Panc1 (cell line): ENCODE data around the gene TMEM9B. TPM values are rescaled to one million over a fixed set of nuclear protein-coding genes. Genes with fewer than 3 reads are reported as not detected.

Experiments
- ATAC-seq: fragments of 200-7000 bp; cut with Tn5 transposase; 2 replicates; pipeline ENCODE4 v1.9.1; 2020; ENCODE audit warnings: mild to moderate bottlenecking, moderate library complexity
- BruUV-seq: library from RNA; stranded (reverse); fragments of 400-500 nt; replicated peaks from 2 replicates; lab custom pipeline; 2021; lab: Mats Ljungman, UMichigan
- CTCF ChIA-PET: fragments of 300-600 bp; sonication (Branson Sonifier 250); formaldehyde crosslinking; loops from one replicate; lab custom pipeline; 2022; ENCODE audit warnings: antibody characterized with exemption; lab: Charles Lee
- POLR2A ChIA-PET: fragments of 300-600 bp; sonication (Branson Sonifier 250); formaldehyde crosslinking; loops from one replicate; lab custom pipeline; 2022; ENCODE audit warnings: antibody characterized with exemption; lab: Charles Lee
- DNase-seq: peaks from one replicate; pipeline ENCODE4 v3.0.0-alpha.2; 2010; ENCODE audit warnings: low read depth, low spot score
- H3K27ac ChIP-seq: 2 replicates; pipeline ENCODE4 v1.5.1; 2011; ENCODE audit warnings: mild to moderate bottlenecking, low read length, inconsistent platforms
- H3K27me3 ChIP-seq: fragments of 200-500 bp; sonication (Bioruptor generic); 2 replicates; pipeline ENCODE4 v1.6.0; 2014; ENCODE audit warnings: low read length, inconsistent platforms; ENCODE audit not compliant: control insufficient read depth, insufficient read depth
- H3K36me3 ChIP-seq: fragments of 200-500 bp; sonication (Bioruptor generic); 2 replicates; pipeline ENCODE4 v1.5.1; 2014; ENCODE audit warnings: inconsistent platforms, mild to moderate bottlenecking, low read length, moderate library complexity; ENCODE audit not compliant: control insufficient read depth, insufficient read depth
- H3K4me1 ChIP-seq: 2 replicates; pipeline ENCODE4 v1.5.1; 2011; ENCODE audit warnings: inconsistent platforms, mild to moderate bottlenecking, low read length, moderate library complexity; ENCODE audit not compliant: control insufficient read depth, insufficient read depth
- H3K4me3 ChIP-seq, 2 experiments: 2 replicates each; pipeline ENCODE4 v1.5.1; 2011 to 2012; ENCODE audit warnings: low read depth in 2 of 2, low read length in 2 of 2, mild to moderate bottlenecking in 2 of 2, inconsistent platforms in 1 of 2, moderate library complexity in 1 of 2
- H3K9me3 ChIP-seq: fragments of 200-500 bp; sonication (Bioruptor generic); 2 replicates; pipeline ENCODE4 v1.5.1; 2014; ENCODE audit warnings: low read depth, mild to moderate bottlenecking, inconsistent platforms, low read length, moderate library complexity; ENCODE audit not compliant: control insufficient read depth, insufficient read depth
- POLR2AphosphoS5 ChIP-seq: IDR thresholded peaks from 2 replicates; pipeline ENCODE4 v1.6.1; 2012; ENCODE audit warnings: mild to moderate bottlenecking, low read depth, low read length, moderate library complexity
- SIN3A ChIP-seq: IDR thresholded peaks from 2 replicates; pipeline ENCODE4 v1.6.1; 2012; ENCODE audit warnings: low read depth, mild to moderate bottlenecking, low read length, moderate library complexity, borderline replicate concordance; ENCODE audit not compliant: insufficient read depth
- TCF7L2 ChIP-seq: IDR thresholded peaks from 2 replicates; pipeline ENCODE4 v1.6.1; 2011; ENCODE audit warnings: mild to moderate bottlenecking, low read depth, low read length, inconsistent platforms
- in situ Hi-C: cut with HindIII; loops from 2 replicates; pipeline ENCODE4 v1.10.0; 2016; ENCODE audit warnings: low sequenced_read_pairs, low pct_unique_long_range_greater_than_20kb
- intact Hi-C: fragments of 100-400 bp; cut with micrococcal nuclease; formaldehyde crosslinking; loops from one replicate; pipeline ENCODE4 v1.10.0; 2022; ENCODE audit not compliant: unreplicated experiment
- total RNA-seq: library from RNA; stranded (reverse); gene quantifications from one replicate; pipeline ENCODE4 v1.2.1, GENCODE V29; 2021; ENCODE audit not compliant: unreplicated experiment
- TF ChIP-seq, protein P1 (sequence below): fragments of 450-650 bp; IDR thresholded peaks from 2 replicates; pipeline ENCODE4 v1.5.1; 2017; ENCODE audit warnings: mild to moderate bottlenecking
- TF ChIP-seq, protein P2 (sequence below), 2 experiments: IDR thresholded peaks; 2 replicates each; pipeline ENCODE4 v1.6.1; 2011 to 2012; ENCODE audit warnings: low read depth in 2 of 2, control low read depth in 1 of 2, low read length in 1 of 2, mild to moderate bottlenecking in 1 of 2, moderate library complexity in 1 of 2; ENCODE audit not compliant: insufficient read depth in 1 of 2

Gene TMEM9B
- total RNA-seq, 1 experiment from 2014 or later: 76.2 TPM

DNA sequence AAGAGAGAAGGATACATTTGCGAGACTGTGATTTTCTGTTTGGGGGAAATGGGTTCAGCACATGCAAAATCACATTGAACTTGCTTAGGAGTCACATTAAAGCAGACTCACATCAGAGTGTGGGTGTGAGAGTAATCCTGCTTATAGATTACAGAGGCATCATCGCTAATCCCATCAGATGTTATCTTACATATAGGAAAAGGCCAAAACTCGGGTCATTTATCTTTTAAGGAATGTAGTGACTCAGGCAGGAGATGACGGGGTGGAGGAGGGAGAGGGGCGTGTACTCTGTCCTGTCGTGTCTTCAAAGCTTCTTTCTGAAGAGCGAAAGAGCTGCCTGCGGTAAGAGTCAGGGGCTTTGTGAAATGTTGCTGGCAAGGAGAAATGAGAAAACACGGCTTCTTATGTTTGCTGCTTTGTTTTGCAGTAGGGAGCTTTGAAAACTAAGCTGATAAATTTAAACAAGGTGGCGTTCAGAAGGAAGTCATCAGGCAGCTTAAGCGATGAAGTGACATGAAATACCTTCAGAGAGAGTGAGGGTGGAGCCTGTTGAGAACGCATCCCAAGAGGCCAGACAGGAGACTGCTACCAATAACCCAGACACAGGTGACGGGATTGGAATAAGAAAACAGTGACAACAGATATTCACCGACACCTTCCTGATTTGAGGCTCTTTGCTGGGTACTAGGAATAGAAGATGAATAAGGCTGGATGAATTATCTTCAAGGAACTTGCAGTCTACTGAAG, 29.3 kb downstream of the TMEM9B start:
- DNase-seq (no peak), ATAC-seq (no peak)
- H3K27ac ChIP-seq: no peak overlapping the region
- in situ Hi-C loops: no loop called here
- no peaks in the 10 kb centered on the region; the same call in 1 of the 2 replicates for H3K4me1 ChIP-seq
- CTCF ChIA-PET: interaction anchor here (0.9 to 1.2 kb wide), 2 partner anchors 21 to 25 kb away, joined by 3 read pairs; no protein-coding TSS in a partner anchor
- H3K36me3 ChIP-seq: no peaks in the 10 kb centered on the region
- no TSS peak for BruUV-seq
- TF ChIP-seq SIN3A (no peak), TCF7L2 (no peak), POLR2AphosphoS5 (no peak)
- TF ChIP-seq, protein P1, sequence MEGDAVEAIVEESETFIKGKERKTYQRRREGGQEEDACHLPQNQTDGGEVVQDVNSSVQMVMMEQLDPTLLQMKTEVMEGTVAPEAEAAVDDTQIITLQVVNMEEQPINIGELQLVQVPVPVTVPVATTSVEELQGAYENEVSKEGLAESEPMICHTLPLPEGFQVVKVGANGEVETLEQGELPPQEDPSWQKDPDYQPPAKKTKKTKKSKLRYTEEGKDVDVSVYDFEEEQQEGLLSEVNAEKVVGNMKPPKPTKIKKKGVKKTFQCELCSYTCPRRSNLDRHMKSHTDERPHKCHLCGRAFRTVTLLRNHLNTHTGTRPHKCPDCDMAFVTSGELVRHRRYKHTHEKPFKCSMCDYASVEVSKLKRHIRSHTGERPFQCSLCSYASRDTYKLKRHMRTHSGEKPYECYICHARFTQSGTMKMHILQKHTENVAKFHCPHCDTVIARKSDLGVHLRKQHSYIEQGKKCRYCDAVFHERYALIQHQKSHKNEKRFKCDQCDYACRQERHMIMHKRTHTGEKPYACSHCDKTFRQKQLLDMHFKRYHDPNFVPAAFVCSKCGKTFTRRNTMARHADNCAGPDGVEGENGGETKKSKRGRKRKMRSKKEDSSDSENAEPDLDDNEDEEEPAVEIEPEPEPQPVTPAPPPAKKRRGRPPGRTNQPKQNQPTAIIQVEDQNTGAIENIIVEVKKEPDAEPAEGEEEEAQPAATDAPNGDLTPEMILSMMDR: no peak
- TF ChIP-seq, protein P2, sequence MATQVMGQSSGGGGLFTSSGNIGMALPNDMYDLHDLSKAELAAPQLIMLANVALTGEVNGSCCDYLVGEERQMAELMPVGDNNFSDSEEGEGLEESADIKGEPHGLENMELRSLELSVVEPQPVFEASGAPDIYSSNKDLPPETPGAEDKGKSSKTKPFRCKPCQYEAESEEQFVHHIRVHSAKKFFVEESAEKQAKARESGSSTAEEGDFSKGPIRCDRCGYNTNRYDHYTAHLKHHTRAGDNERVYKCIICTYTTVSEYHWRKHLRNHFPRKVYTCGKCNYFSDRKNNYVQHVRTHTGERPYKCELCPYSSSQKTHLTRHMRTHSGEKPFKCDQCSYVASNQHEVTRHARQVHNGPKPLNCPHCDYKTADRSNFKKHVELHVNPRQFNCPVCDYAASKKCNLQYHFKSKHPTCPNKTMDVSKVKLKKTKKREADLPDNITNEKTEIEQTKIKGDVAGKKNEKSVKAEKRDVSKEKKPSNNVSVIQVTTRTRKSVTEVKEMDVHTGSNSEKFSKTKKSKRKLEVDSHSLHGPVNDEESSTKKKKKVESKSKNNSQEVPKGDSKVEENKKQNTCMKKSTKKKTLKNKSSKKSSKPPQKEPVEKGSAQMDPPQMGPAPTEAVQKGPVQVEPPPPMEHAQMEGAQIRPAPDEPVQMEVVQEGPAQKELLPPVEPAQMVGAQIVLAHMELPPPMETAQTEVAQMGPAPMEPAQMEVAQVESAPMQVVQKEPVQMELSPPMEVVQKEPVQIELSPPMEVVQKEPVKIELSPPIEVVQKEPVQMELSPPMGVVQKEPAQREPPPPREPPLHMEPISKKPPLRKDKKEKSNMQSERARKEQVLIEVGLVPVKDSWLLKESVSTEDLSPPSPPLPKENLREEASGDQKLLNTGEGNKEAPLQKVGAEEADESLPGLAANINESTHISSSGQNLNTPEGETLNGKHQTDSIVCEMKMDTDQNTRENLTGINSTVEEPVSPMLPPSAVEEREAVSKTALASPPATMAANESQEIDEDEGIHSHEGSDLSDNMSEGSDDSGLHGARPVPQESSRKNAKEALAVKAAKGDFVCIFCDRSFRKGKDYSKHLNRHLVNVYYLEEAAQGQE (IDR thresholded peaks at IDR 0.05; ENCODE audit: insufficient read depth in 1 of 2, low read depth in 2 of 2, low read length in 1 of 2): no peak
- no peaks in the 10 kb centered on the region for H3K27me3 ChIP-seq
- no peaks in the 10 kb centered on the region for H3K9me3 ChIP-seq
- intact Hi-C loops: no loop called here
- no peak overlapping the region for H3K4me3 ChIP-seq
- POLR2A ChIA-PET: no interaction called here

DNA sequence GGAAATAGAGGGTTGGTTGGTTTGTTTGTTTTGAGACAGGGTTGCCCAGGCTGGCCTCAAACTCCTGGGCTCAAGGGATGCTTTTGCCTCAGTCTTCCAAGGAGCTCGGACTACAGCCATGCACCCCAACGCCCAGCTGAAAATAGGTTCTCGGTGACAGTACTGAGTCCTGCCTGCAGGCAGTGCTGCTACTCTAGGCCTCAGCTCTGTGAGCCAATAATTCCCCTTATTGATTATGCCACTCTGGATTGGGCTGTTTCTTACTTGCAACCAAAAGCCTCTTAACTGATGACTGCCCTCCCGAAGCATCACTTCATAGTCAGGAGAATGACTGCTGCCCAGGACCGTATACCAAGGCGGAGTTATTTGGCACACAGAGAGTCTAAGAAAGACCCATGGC, 30.3 kb downstream of the TMEM9B start:
- CTCF ChIA-PET: interaction anchor here (1.2 kb wide), 1 partner anchor 20 kb away, joined by 3 read pairs; no protein-coding TSS in a partner anchor
- in situ Hi-C loops: no loop called here
- no peak for DNase-seq

More for the DNA sequence above, 30.3 kb downstream of the TMEM9B start:
- no peak for TF ChIP-seq SIN3A
- no peak for TF ChIP-seq POLR2AphosphoS5
- TF ChIP-seq, protein P2 (IDR thresholded peaks at IDR 0.05; ENCODE audit: insufficient read depth in 1 of 2, low read depth in 2 of 2, low read length in 1 of 2): no peak
- TF ChIP-seq, protein P1: no peak
- no peak for TF ChIP-seq TCF7L2
- POLR2A ChIA-PET: no interaction called here
- no peaks in the 10 kb centered on the region; the same call in 1 of the 2 replicates for H3K4me1 ChIP-seq
- H3K36me3 ChIP-seq: no peaks in the 10 kb centered on the region
- BruUV-seq: no TSS peak
- no peaks in the 10 kb centered on the region for H3K9me3 ChIP-seq
- H3K27ac ChIP-seq: no peak overlapping the region
- H3K4me3 ChIP-seq: no peak overlapping the region
- H3K27me3 ChIP-seq: no peaks in the 10 kb centered on the region
- no peak for ATAC-seq
- intact Hi-C loops: no loop called here
